ENCODE data around the gene BASP1. TPM values are rescaled to one million over a fixed set of nuclear protein-coding genes. Genes with fewer than 3 reads are reported as not detected.

BASP1 gene
- total and polyA plus RNA-seq, 12 donors = 7.0 to 24.9 (median 12.7) TPM

DNA sequence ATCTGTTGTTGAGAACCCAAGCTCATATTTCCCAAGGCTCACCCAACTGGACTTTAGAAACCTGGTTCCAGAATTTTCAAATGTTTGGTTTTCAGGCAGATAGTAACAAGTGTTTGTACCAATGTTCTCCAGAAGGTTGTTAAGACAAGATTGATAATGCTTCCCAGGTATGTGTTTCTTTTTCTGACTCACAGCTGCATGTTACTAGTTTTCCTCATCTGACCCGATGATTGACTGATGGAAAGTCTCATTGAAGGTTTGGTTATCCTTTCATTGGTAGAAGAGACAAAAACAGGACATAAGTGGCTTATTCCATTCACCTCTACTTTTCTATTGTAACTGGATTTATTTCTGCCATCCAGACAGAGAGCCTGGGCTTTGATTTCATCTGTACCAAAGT lies 10.4 kb downstream of the BASP1 start:
- no peaks in the 10 kb centered on the region for H3K4me1 ChIP-seq (replicated peaks in 1 of 2)
- no peaks in the 10 kb centered on the region for H3K27me3 ChIP-seq
- H3K9me3 ChIP-seq (replicated peaks in 1 of 3) = no peaks in the 10 kb centered on the region
- TF ChIP-seq, protein P1, sequence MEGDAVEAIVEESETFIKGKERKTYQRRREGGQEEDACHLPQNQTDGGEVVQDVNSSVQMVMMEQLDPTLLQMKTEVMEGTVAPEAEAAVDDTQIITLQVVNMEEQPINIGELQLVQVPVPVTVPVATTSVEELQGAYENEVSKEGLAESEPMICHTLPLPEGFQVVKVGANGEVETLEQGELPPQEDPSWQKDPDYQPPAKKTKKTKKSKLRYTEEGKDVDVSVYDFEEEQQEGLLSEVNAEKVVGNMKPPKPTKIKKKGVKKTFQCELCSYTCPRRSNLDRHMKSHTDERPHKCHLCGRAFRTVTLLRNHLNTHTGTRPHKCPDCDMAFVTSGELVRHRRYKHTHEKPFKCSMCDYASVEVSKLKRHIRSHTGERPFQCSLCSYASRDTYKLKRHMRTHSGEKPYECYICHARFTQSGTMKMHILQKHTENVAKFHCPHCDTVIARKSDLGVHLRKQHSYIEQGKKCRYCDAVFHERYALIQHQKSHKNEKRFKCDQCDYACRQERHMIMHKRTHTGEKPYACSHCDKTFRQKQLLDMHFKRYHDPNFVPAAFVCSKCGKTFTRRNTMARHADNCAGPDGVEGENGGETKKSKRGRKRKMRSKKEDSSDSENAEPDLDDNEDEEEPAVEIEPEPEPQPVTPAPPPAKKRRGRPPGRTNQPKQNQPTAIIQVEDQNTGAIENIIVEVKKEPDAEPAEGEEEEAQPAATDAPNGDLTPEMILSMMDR (IDR thresholded peaks at IDR 0.05) = no peak
- no peak for TF ChIP-seq POLR2A (IDR thresholded peaks at IDR 0.05)
- H3K27ac ChIP-seq = no peak overlapping the region
- DNase-seq = no peak
- WGBS, 4 donors = 81 to 90% (median 89%) methylated on average over 1 of the region's 1 CpG
- H3K4me3 ChIP-seq = no peak overlapping the region
- intact Hi-C loops (cut with DNase I) = no loop called here
- no peaks in the 10 kb centered on the region for H3K36me3 ChIP-seq (replicated peaks in 1 of 2)

DNA sequence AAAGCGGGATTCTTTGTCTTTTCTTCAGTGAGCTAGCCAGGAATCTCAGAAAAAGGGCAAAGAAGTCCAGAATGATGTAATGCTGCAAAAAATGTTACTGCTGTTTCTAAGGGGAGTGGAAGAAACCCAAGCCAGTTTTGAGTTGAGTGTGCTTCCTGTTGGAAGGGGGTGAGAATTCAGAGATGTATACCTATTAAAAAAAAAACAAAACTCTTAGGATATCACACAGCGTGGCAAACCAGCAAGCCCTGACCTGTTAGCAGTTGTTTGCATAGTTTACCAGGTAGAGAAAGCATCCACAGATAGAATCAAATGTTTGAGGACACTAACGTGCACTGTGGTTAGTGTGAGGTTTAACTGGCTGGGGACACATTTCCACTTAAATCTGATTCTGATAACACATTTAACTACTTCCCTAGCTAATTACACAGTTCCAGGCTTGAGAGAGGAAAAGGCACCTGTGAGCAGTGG lies 11.4 kb downstream of the BASP1 start:
- no peaks in the 10 kb centered on the region for H3K27me3 ChIP-seq
- H3K4me1 ChIP-seq (replicated peaks in 1 of 2) = no peaks in the 10 kb centered on the region
- no peaks in the 10 kb centered on the region for H3K9me3 ChIP-seq (replicated peaks in 1 of 3)
- WGBS, 4 donors = 36 to 56% (median 49%) methylated on average over 3 of the region's 3 CpGs
- intact Hi-C loops (cut with DNase I) = no loop called here
- TF ChIP-seq, protein P1 (IDR thresholded peaks at IDR 0.05) = no peak
- TF ChIP-seq POLR2A (IDR thresholded peaks at IDR 0.05) = no peak
- no peak for DNase-seq
- no peak overlapping the region for H3K4me3 ChIP-seq
- no peak overlapping the region for H3K27ac ChIP-seq
- H3K36me3 ChIP-seq (replicated peaks in 1 of 2) = no peaks in the 10 kb centered on the region

DNA sequence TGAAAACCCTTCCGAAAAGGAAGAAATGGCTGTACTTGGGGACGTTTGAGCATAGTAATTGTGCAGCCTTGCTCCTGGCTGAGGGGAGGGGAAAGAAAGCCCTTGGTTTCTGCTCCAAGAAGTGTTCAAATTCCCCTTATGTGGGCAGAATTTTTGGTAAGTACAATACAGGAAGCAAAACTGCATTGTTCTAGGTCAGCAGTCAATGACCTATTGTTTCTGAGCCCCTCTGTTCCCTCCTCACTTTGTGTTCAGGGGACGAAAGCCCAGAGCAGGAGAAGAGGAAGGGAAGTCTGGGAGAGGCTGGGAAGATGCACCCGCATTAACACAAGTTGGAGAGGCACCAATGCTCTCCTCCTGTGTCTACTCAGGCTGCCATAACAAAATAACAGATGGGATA lies 11.9 kb downstream of the BASP1 start:
- Histone ChIP-seq H3K9me3 (replicated peaks in 1 of 3) (no peaks in the 10 kb centered on the region), H3K4me3 (no peak overlapping the region), H3K27me3 (no peaks in the 10 kb centered on the region), H3K36me3 (replicated peaks in 1 of 2) (no peaks in the 10 kb centered on the region), H3K27ac (no peak overlapping the region), H3K4me1 (replicated peaks in 1 of 2) (no peaks in the 10 kb centered on the region)
- 54 to 62% (median 57%) methylated on average over 4 of the region's 4 CpGs for WGBS, 4 donors
- DNase-seq = no peak
- no peak for TF ChIP-seq POLR2A (IDR thresholded peaks at IDR 0.05)
- TF ChIP-seq, protein P1 (IDR thresholded peaks at IDR 0.05) = no peak
- intact Hi-C loops (cut with DNase I) = no loop called here

DNA sequence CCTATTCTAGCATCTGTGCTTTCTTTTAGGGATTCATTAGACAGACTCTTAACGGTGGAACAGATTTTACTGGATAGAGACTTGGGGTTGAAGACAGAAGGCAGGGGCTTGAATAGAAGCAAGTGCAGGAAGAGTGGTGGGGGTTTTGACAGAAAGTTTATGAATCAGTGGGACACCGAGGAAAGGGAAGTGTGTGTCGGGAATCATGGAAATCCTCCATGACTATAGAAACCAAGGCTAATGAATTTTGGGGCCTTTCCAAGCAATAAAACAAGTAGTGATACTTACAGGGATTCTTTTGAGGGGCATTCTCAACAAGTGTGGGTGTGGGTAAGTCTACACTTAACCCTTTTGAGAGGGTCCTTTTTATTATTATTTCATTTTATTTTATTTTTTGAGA lies 12.8 kb downstream of the BASP1 start:
- intact Hi-C loops (cut with DNase I) = no loop called here
- no peaks in the 10 kb centered on the region for H3K4me1 ChIP-seq (replicated peaks in 1 of 2)
- H3K4me3 ChIP-seq = no peak overlapping the region
- H3K27me3 ChIP-seq = no peaks in the 10 kb centered on the region
- H3K36me3 ChIP-seq (replicated peaks in 1 of 2) = no peaks in the 10 kb centered on the region
- no peaks in the 10 kb centered on the region for H3K9me3 ChIP-seq (replicated peaks in 1 of 3)
- DNase-seq = no peak
- no peak overlapping the region for H3K27ac ChIP-seq
- WGBS, 4 donors = 90 to 93% (median 91%) methylated on average over 3 of the region's 3 CpGs
- TF ChIP-seq, protein P1 (IDR thresholded peaks at IDR 0.05) = no peak
- TF ChIP-seq POLR2A (IDR thresholded peaks at IDR 0.05) = no peak
